Testis (tissue), 2 donors: Measurements from ENCODE around the gene TARDBP.
"Not testable (repeated sequence)": the region's sequence is repeated elsewhere in the genome, so short reads cannot be mapped to it uniquely, and the experiment has no call there.

Experiments used
- POLR2A ChIP-seq: fragments of 450-650 bp; IDR thresholded peaks from one replicate; pipeline ENCODE4 v1.6.1; 2017; ENCODE audit warnings: antibody characterized with exemption, mild to moderate bottlenecking, moderate library complexity
- TF ChIP-seq, protein P1 (sequence below), 3 experiments: fragments of 450-650 bp in 2 of 3; fragments of 200-600 bp in 1 of 3; sonication (generic) in 1 of 3; IDR thresholded peaks; one replicate each; pipeline ENCODE4 v1.5.1; 2016 to 2019; ENCODE audit warnings: antibody characterized with exemption in 3 of 3, mild to moderate bottlenecking in 2 of 3, moderate library complexity in 1 of 3

GRCh38 chr1:11037019-11037739 is 24.7 kb downstream of the TARDBP start:
- TF ChIP-seq POLR2A = not testable (repeated sequence)
- TF ChIP-seq, protein P1, sequence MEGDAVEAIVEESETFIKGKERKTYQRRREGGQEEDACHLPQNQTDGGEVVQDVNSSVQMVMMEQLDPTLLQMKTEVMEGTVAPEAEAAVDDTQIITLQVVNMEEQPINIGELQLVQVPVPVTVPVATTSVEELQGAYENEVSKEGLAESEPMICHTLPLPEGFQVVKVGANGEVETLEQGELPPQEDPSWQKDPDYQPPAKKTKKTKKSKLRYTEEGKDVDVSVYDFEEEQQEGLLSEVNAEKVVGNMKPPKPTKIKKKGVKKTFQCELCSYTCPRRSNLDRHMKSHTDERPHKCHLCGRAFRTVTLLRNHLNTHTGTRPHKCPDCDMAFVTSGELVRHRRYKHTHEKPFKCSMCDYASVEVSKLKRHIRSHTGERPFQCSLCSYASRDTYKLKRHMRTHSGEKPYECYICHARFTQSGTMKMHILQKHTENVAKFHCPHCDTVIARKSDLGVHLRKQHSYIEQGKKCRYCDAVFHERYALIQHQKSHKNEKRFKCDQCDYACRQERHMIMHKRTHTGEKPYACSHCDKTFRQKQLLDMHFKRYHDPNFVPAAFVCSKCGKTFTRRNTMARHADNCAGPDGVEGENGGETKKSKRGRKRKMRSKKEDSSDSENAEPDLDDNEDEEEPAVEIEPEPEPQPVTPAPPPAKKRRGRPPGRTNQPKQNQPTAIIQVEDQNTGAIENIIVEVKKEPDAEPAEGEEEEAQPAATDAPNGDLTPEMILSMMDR (IDR thresholded peaks at IDR 0.05) = not testable (repeated sequence)
